ENCODE measurements around the gene MAP4K4.

MAP4K4 gene

GRCh38 chr2:101753720-101754490 is 56.4 kb downstream of the MAP4K4 start:
- no peak for DNase-seq
- Histone ChIP-seq H3K9me2 (replicated peaks; ENCODE audit: insufficient read depth, low read length) (no peaks in the 10 kb centered on the region), H3K4me3 (ENCODE audit: low read length) (no peak overlapping the region), H3K27me3 (replicated peaks; ENCODE audit: insufficient read depth, low read length) (no peaks in the 10 kb centered on the region), H3K27ac (ENCODE audit: low read length) (no peak overlapping the region), H4K20me1 (ENCODE audit: insufficient read depth, low read length) (no peaks in the 10 kb centered on the region), H3K9me3 (replicated peaks; ENCODE audit: insufficient read depth, low read length) (no peaks in the 10 kb centered on the region), H3K9ac (ENCODE audit: low read length) (no peak overlapping the region), H3K36me3 (replicated peaks; ENCODE audit: insufficient read depth, low read length) (no peaks in the 10 kb centered on the region), H3K4me1 (ENCODE audit: low read length) (peaks cover 27% of the 10 kb centered on the region), H3K79me2 (ENCODE audit: low read length) (no peaks in the 10 kb centered on the region), H3K4me2 (ENCODE audit: low read depth, low read length) (no peak overlapping the region), H2AFZ (ENCODE audit: low read length) (no peak overlapping the region), H3F3A (ENCODE audit: insufficient read depth, low read length) (peaks cover 11% of the 10 kb centered on the region)
- TF ChIP-seq EZH2phosphoT487 (IDR thresholded peaks at IDR 0.05; ENCODE audit: low read length), result no peak
- TF ChIP-seq EZH2 (optimal IDR thresholded peaks at IDR 0.05; ENCODE audit: low read depth, low read length), result no peak
- TF ChIP-seq, protein P1, sequence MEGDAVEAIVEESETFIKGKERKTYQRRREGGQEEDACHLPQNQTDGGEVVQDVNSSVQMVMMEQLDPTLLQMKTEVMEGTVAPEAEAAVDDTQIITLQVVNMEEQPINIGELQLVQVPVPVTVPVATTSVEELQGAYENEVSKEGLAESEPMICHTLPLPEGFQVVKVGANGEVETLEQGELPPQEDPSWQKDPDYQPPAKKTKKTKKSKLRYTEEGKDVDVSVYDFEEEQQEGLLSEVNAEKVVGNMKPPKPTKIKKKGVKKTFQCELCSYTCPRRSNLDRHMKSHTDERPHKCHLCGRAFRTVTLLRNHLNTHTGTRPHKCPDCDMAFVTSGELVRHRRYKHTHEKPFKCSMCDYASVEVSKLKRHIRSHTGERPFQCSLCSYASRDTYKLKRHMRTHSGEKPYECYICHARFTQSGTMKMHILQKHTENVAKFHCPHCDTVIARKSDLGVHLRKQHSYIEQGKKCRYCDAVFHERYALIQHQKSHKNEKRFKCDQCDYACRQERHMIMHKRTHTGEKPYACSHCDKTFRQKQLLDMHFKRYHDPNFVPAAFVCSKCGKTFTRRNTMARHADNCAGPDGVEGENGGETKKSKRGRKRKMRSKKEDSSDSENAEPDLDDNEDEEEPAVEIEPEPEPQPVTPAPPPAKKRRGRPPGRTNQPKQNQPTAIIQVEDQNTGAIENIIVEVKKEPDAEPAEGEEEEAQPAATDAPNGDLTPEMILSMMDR (IDR thresholded peaks at IDR 0.05; ENCODE audit: low read length), result no peak

- H3K79me2 ChIP-seq (ENCODE audit: low read length), result no peaks in the 10 kb centered on the region
- H3K36me3 ChIP-seq (replicated peaks; ENCODE audit: insufficient read depth, low read length), result no peaks in the 10 kb centered on the region
- H2AFZ ChIP-seq (ENCODE audit: low read length), result no peak overlapping the region
- DNase-seq, result no peak
- no peaks in the 10 kb centered on the region for H3K27me3 ChIP-seq (replicated peaks; ENCODE audit: insufficient read depth, low read length)
- H3K27ac ChIP-seq (ENCODE audit: low read length), result no peak overlapping the region
- H3K9me3 ChIP-seq (replicated peaks; ENCODE audit: insufficient read depth, low read length), result no peaks in the 10 kb centered on the region
- TF ChIP-seq EZH2 (optimal IDR thresholded peaks at IDR 0.05; ENCODE audit: low read depth, low read length) (no peak), EZH2phosphoT487 (IDR thresholded peaks at IDR 0.05; ENCODE audit: low read length) (no peak)
- TF ChIP-seq, protein P1 (IDR thresholded peaks at IDR 0.05; ENCODE audit: low read length), result no peak
- H4K20me1 ChIP-seq (ENCODE audit: insufficient read depth, low read length), result no peaks in the 10 kb centered on the region
- no peak overlapping the region for H3K4me3 ChIP-seq (ENCODE audit: low read length)
- no peak overlapping the region for H3K9ac ChIP-seq (ENCODE audit: low read length)
- H3K9me2 ChIP-seq (replicated peaks; ENCODE audit: insufficient read depth, low read length), result no peaks in the 10 kb centered on the region
- peaks cover 27% of the 10 kb centered on the region for H3K4me1 ChIP-seq (ENCODE audit: low read length)
- no peak overlapping the region for H3K4me2 ChIP-seq (ENCODE audit: low read depth, low read length)
- peaks cover 11% of the 10 kb centered on the region for H3F3A ChIP-seq (ENCODE audit: insufficient read depth, low read length)
Observed at GRCh38 chr2:101754618-101755017, 57.1 kb downstream of the MAP4K4 start.

DNA sequence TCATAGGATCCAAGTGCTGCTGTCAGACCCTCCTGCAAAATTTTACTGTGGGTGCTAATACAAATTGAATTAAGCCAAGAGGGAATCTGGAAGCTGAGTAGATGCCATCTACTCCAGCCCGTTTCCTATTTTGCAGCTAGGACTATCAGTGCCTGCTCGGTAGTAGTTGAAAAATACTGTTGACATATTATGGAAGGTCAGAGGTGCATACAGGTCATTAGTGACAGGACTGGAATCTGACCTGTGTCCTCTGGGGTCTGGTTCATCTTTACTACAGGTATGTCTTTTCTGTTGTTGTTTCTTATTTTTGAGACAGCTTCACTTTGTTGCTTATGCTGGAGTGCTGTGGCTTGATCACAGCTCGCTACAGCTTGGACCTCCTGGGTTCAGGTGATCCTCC is 58.8 kb downstream of the MAP4K4 start:
- Histone ChIP-seq H3K9ac (ENCODE audit: low read length) (no peak overlapping the region), H3K4me1 (ENCODE audit: low read length) (peaks cover 22% of the 10 kb centered on the region), H4K20me1 (ENCODE audit: insufficient read depth, low read length) (no peaks in the 10 kb centered on the region), H3K36me3 (replicated peaks; ENCODE audit: insufficient read depth, low read length) (no peaks in the 10 kb centered on the region), H3K27me3 (replicated peaks; ENCODE audit: insufficient read depth, low read length) (no peaks in the 10 kb centered on the region), H3K9me2 (replicated peaks; ENCODE audit: insufficient read depth, low read length) (no peaks in the 10 kb centered on the region), H3K4me2 (ENCODE audit: low read depth, low read length) (no peak overlapping the region), H2AFZ (ENCODE audit: low read length) (no peak overlapping the region), H3K9me3 (replicated peaks; ENCODE audit: insufficient read depth, low read length) (no peaks in the 10 kb centered on the region), H3K79me2 (ENCODE audit: low read length) (no peaks in the 10 kb centered on the region), H3F3A (ENCODE audit: insufficient read depth, low read length) (peaks cover 11% of the 10 kb centered on the region), H3K27ac (ENCODE audit: low read length) (no peak overlapping the region), H3K4me3 (ENCODE audit: low read length) (no peak overlapping the region)
- no peak for TF ChIP-seq EZH2phosphoT487 (IDR thresholded peaks at IDR 0.05; ENCODE audit: low read length)
- TF ChIP-seq, protein P1 (IDR thresholded peaks at IDR 0.05; ENCODE audit: low read length), result no peak
- no peak for TF ChIP-seq EZH2 (optimal IDR thresholded peaks at IDR 0.05; ENCODE audit: low read depth, low read length)
- no peak for DNase-seq
